OCI-LY3 (cell line): ENCODE results near the gene TRIM62.

ENCODE experiments used
- H2AFZ ChIP-seq: fragments of 200-600, 300-600 bp; shearing (Covaris generic); 2 replicates; pipeline ENCODE4 v1.6.0; 2014; ENCODE audit warnings: antibody characterized with exemption, low read depth, low read length
- H3K27ac ChIP-seq: fragments of 200-600, 300-600 bp; sonication (generic); 2 replicates; pipeline ENCODE4 v1.5.1; 2014; ENCODE audit warnings: mild to moderate bottlenecking, low read length, moderate library complexity, mixed read lengths
- H3K27me3 ChIP-seq: fragments of 200-600, 300-600 bp; sonication (generic); 2 replicates; pipeline ENCODE4 v1.6.1; 2014; ENCODE audit warnings: low read depth, low read length, mixed read lengths
- H3K36me3 ChIP-seq: fragments of 200-600, 300-600 bp; sonication (generic); replicated peaks from 2 replicates; pipeline ENCODE3; 2014; ENCODE audit warnings: low read depth, low read length, mixed read lengths
- H3K4me1 ChIP-seq: fragments of 300-600, 200-600 bp; sonication (generic); 2 replicates; pipeline ENCODE4 v1.6.1; 2014; ENCODE audit warnings: low read length, mixed read lengths
- H3K4me2 ChIP-seq: fragments of 200-600, 300-600 bp; sonication (generic); 2 replicates; pipeline ENCODE4 v1.6.1; 2014; ENCODE audit warnings: low read length, mixed read lengths
- H3K4me3 ChIP-seq: fragments of 300-600, 200-600 bp; sonication (generic); 2 replicates; pipeline ENCODE4 v1.5.1; 2014; ENCODE audit warnings: antibody characterized with exemption, mild to moderate bottlenecking, low read length, moderate library complexity
- H3K79me2 ChIP-seq: fragments of 300-600, 200-600 bp; shearing (Covaris generic); 2 replicates; pipeline ENCODE4 v1.6.1; 2014; ENCODE audit warnings: mild to moderate bottlenecking, low read length, mixed read lengths
- H3K9ac ChIP-seq: fragments of 300-600, 200-600 bp; shearing (Covaris generic); 2 replicates; pipeline ENCODE4 v1.6.0; 2014; ENCODE audit warnings: mild to moderate bottlenecking, low read length, moderate library complexity
- H3K9me3 ChIP-seq: fragments of 200-600, 300-600 bp; shearing (Covaris generic); 2 replicates; pipeline ENCODE4 v1.6.1; 2014; ENCODE audit warnings: low read length, mixed read lengths; ENCODE audit not compliant: insufficient read depth
- H4K20me1 ChIP-seq: fragments of 200-600, 300-600 bp; sonication (generic); 2 replicates; pipeline ENCODE4 v1.6.1; 2016; ENCODE audit warnings: low read length, mixed read lengths; ENCODE audit not compliant: insufficient read depth
- EZH2phosphoT487 ChIP-seq: fragments of 200-600 bp; shearing (Covaris generic); IDR thresholded peaks from 2 replicates; pipeline ENCODE4 v1.6.1; 2018; ENCODE audit warnings: antibody characterized with exemption, mixed run types, low read depth
- TF ChIP-seq, protein P1 (sequence below): fragments of 200-600, 300-600 bp; sonication (generic); IDR thresholded peaks from 2 replicates; pipeline ENCODE4 v1.5.1; 2014; ENCODE audit warnings: antibody characterized with exemption, low read length, low read depth

TRIM62 gene

DNA sequence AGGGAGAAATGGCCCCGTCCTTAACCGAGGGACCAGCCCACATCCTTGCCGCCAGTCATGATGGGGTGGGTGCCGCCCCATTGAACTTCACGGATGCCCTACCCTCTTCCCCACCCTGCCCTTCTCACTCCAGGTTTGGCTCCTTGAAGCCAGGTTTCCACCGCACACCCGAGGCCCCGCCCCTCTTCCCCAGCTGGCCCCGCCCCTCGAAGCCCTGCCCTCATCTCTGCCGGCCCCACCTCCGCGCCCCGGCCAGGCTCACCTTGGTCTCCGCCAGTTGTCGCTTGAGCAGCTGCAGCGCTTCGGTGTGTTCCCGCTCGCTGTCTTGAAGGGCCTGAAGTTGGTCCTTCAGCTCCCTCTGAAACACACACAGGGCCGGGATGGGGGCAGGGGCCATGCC, 16.6 kb downstream of the TRIM62 start:
- Histone ChIP-seq H3K36me3 (no peaks in the 10 kb centered on the region), H3K9ac (no peak overlapping the region), H3K27me3 (no peaks in the 10 kb centered on the region), H3K9me3 (no peaks in the 10 kb centered on the region), H3K27ac (no peak overlapping the region), H3K79me2 (no peaks in the 10 kb centered on the region), H3K4me3 (no peak overlapping the region), H2AFZ (no peak overlapping the region), H4K20me1 (no peaks in the 10 kb centered on the region), H3K4me1 (no peaks in the 10 kb centered on the region), H3K4me2 (no peak overlapping the region)
- no peak for TF ChIP-seq EZH2phosphoT487
- TF ChIP-seq, protein P1, sequence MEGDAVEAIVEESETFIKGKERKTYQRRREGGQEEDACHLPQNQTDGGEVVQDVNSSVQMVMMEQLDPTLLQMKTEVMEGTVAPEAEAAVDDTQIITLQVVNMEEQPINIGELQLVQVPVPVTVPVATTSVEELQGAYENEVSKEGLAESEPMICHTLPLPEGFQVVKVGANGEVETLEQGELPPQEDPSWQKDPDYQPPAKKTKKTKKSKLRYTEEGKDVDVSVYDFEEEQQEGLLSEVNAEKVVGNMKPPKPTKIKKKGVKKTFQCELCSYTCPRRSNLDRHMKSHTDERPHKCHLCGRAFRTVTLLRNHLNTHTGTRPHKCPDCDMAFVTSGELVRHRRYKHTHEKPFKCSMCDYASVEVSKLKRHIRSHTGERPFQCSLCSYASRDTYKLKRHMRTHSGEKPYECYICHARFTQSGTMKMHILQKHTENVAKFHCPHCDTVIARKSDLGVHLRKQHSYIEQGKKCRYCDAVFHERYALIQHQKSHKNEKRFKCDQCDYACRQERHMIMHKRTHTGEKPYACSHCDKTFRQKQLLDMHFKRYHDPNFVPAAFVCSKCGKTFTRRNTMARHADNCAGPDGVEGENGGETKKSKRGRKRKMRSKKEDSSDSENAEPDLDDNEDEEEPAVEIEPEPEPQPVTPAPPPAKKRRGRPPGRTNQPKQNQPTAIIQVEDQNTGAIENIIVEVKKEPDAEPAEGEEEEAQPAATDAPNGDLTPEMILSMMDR = no peak

DNA sequence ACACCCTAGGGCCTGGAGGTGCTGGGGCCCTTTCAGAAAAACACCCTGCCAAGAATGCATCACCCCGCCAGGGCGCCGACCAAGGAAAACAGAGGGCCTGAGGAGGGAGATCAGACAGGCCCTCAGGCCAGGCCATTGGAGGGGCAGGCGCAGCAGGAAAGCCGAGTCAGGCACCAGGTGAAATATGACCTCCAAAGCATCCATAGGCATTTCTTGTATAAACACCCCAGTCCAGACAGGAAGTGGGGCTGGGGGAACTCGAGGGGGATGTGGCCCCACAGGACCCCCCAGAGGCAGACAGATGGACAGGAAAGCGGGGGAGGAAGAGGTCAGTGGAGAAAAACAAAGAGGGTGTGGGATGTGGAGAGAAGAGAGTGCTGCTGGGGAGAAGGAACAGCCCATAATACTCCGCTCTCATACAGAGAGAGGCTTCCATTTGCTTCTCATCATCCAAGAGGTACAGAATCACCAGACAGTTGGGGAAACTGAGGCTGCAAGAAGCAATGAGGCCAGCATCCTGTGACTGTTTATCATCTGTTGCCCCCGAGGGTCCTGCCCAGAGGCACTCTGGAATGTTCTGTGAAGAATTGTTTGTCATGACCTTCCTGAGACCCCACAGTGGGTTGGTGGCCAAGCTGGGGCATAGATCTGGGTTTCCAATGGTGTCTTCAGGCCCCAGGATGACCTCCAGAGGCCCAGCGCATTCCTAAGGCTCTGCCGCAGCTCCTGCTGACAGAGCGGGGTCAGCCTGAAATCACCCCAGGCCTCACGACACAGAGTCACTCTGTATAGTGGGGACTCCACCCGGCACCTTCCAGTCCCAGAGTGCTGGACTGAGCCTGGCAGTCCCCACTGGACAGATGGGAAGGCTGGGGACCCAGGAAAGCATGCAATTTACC, 18.0 kb downstream of the TRIM62 start:
- Histone ChIP-seq H4K20me1 (no peaks in the 10 kb centered on the region), H3K36me3 (no peaks in the 10 kb centered on the region), H3K9ac (no peak overlapping the region), H3K79me2 (no peaks in the 10 kb centered on the region), H3K27me3 (no peaks in the 10 kb centered on the region), H3K9me3 (no peaks in the 10 kb centered on the region), H3K4me1 (no peaks in the 10 kb centered on the region), H3K4me3 (no peak overlapping the region), H3K4me2 (no peak overlapping the region), H2AFZ (no peak overlapping the region), H3K27ac (no peak overlapping the region)
- TF ChIP-seq EZH2phosphoT487 = no peak
- TF ChIP-seq, protein P1 = no peak

DNA sequence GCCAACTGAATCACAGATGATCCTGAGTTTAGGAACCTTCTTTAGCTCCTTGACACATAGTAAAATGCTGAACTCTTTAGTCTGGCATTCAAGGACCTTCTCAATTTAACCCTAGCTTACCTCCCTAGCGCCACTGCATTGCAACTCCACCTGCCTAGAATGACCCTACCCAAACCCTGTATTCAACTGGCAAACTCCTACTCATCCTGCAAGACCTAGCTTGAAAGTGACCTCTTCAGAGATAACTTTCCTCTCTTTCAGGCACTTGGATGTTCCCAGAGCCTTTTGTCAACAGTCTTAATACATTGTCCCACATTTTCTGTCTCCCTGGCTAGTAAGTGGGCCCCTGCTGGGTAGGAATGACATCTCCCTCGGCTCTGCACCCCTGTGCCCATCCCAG, 19.7 kb downstream of the TRIM62 start:
- no peak for TF ChIP-seq EZH2phosphoT487
- TF ChIP-seq, protein P1 = no peak
- no peaks in the 10 kb centered on the region for H3K36me3 ChIP-seq

DNA sequence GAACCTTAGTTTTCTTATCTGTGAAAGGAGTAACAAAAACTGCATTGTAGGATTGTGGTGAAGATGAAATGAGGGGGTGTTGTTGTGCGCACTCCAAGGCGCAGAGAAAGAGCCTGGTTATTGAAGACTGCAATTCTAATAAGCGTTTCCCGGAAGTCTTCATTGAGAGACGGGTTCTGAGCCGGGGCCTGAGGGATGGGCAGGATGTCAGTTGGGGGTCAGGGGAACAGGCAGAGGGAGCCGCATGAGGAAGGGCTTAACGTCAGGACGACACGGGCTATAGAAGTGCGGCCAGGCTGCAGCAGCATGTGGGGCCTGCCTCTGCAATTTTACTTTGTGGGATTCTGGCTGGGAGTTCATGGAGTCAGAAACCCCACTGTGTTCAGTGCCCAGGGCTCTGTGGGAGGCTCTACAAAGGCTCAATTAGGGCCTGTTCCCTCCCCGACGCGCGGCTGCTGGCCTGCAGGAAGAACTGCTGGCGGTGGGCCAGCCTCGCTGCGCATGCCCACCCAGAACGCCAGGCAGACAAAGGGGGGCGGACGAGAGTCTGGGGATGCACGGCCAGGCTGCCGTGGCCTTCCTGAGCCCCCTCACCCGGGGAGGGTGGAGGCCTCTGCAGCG, 20.7 kb downstream of the TRIM62 start:
- no peaks in the 10 kb centered on the region for H3K27me3 ChIP-seq
- H4K20me1 ChIP-seq = no peaks in the 10 kb centered on the region
- H3K4me2 ChIP-seq = no peak overlapping the region
- no peak overlapping the region for H3K27ac ChIP-seq
- H3K79me2 ChIP-seq = no peaks in the 10 kb centered on the region
- H3K36me3 ChIP-seq = no peaks in the 10 kb centered on the region
- TF ChIP-seq, protein P1 = no peak
- TF ChIP-seq EZH2phosphoT487 = no peak
- no peak overlapping the region for H3K4me3 ChIP-seq
- H3K9me3 ChIP-seq = no peaks in the 10 kb centered on the region
- H3K9ac ChIP-seq = no peak overlapping the region
- no peaks in the 10 kb centered on the region for H3K4me1 ChIP-seq
- no peak overlapping the region for H2AFZ ChIP-seq

More for the DNA sequence above, 19.7 kb downstream of the TRIM62 start:
- Histone ChIP-seq H3K4me2 (no peak overlapping the region), H3K27ac (no peak overlapping the region), H4K20me1 (no peaks in the 10 kb centered on the region), H2AFZ (no peak overlapping the region), H3K9me3 (no peaks in the 10 kb centered on the region), H3K79me2 (no peaks in the 10 kb centered on the region), H3K4me1 (no peaks in the 10 kb centered on the region), H3K27me3 (no peaks in the 10 kb centered on the region), H3K9ac (no peak overlapping the region), H3K4me3 (no peak overlapping the region)
